ENCODE measurements around the gene ITGB1BP1. TPM values are rescaled to one million over a fixed set of nuclear protein-coding genes. Genes with fewer than 3 reads are reported as not detected.

ITGB1BP1 gene
- total RNA-seq, 1 experiment from 2014 or later, result 153 TPM

- BruUV-seq (replicated peaks), result no TSS peak
- DNase-seq (ENCODE audit: low read depth, low spot score) (no peak), ATAC-seq (no peak)
- in situ Hi-C loops (cut with HindIII; ENCODE audit: low pct_unique_long_range_greater_than_20kb, low sequenced_read_pairs) (no loop called here), intact Hi-C loops (cut with micrococcal nuclease; ENCODE audit: unreplicated experiment) (no loop called here)
- H3K27me3 ChIP-seq (ENCODE audit: control insufficient read depth, insufficient read depth, low read length), result no peaks in the 10 kb centered on the region
- no peak overlapping the region for H3K27ac ChIP-seq (ENCODE audit: low read length)
- H3K9me3 ChIP-seq (ENCODE audit: control insufficient read depth, insufficient read depth, low read depth, low read length), result no peaks in the 10 kb centered on the region
- H3K4me3 ChIP-seq (ENCODE audit: low read depth in 2 of 2, low read length in 2 of 2), result no peak overlapping the region
- no peaks in the 10 kb centered on the region for H3K4me1 ChIP-seq (ENCODE audit: control insufficient read depth, insufficient read depth, low read length)
- ChIA-PET POLR2A (interaction anchor here (0.6 kb wide), 1 partner anchor 111 kb away, joined by 3 read pairs; no protein-coding TSS in a partner anchor), CTCF (no interaction called here)
- peaks cover 19% of the 10 kb centered on the region for H3K36me3 ChIP-seq (ENCODE audit: control insufficient read depth, insufficient read depth, low read length)
- TF ChIP-seq POLR2AphosphoS5 (IDR thresholded peaks at IDR 0.05; ENCODE audit: low read depth, low read length), result no peak
- no peak for TF ChIP-seq SIN3A (IDR thresholded peaks at IDR 0.05; ENCODE audit: borderline replicate concordance, insufficient read depth, low read depth, low read length)
- no peak for TF ChIP-seq TCF7L2 (IDR thresholded peaks at IDR 0.05; ENCODE audit: low read depth, low read length)
These were observed 59.0 kb downstream of the ITGB1BP1 start for GRCh38 chr2:9364373-9364772.

DNA sequence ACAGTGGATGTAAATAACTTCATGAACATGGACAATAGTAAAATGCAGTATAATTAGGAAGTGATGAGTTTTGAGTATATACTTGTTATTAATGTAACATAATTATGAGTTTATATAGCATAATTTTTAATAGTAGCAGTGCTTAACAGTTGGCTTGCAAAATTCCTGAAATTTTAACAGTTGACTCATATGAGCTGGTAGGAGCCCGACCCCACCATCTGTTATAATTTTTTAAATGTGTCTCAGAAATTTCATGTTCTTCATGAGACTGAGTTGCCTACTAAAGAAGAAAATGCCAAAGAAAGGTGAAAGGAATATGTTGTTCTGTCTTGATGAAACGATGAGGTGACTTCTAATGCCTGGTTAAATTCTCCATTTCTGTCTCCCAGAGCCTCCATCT lies 62.6 kb downstream of the ITGB1BP1 start:
- no peaks in the 10 kb centered on the region for H3K9me3 ChIP-seq (ENCODE audit: control insufficient read depth, insufficient read depth, low read depth, low read length)
- in situ Hi-C loops (cut with HindIII; ENCODE audit: low pct_unique_long_range_greater_than_20kb, low sequenced_read_pairs) (no loop called here), intact Hi-C loops (cut with micrococcal nuclease; ENCODE audit: unreplicated experiment) (no loop called here)
- no peaks in the 10 kb centered on the region for H3K4me1 ChIP-seq (ENCODE audit: control insufficient read depth, insufficient read depth, low read length)
- ChIA-PET POLR2A (no interaction called here), CTCF (no interaction called here)
- H3K27ac ChIP-seq (ENCODE audit: low read length), result no peak overlapping the region
- DNase-seq (ENCODE audit: low read depth, low spot score) (no peak), ATAC-seq (no peak)
- peaks cover 39% of the 10 kb centered on the region for H3K36me3 ChIP-seq (ENCODE audit: control insufficient read depth, insufficient read depth, low read length)
- BruUV-seq (replicated peaks), result no TSS peak
- no peak overlapping the region for H3K4me3 ChIP-seq (ENCODE audit: low read depth in 2 of 2, low read length in 2 of 2)
- no peak for TF ChIP-seq TCF7L2 (IDR thresholded peaks at IDR 0.05; ENCODE audit: low read depth, low read length)
- TF ChIP-seq SIN3A (IDR thresholded peaks at IDR 0.05; ENCODE audit: borderline replicate concordance, insufficient read depth, low read depth, low read length), result no peak
- TF ChIP-seq POLR2AphosphoS5 (IDR thresholded peaks at IDR 0.05; ENCODE audit: low read depth, low read length), result no peak
- TF ChIP-seq CTCF (IDR thresholded peaks at IDR 0.05), result no peak
- TF ChIP-seq REST (IDR thresholded peaks at IDR 0.05; ENCODE audit: insufficient read depth in 1 of 2, low read depth in 2 of 2, low read length in 1 of 2), result no peak
- no peaks in the 10 kb centered on the region for H3K27me3 ChIP-seq (ENCODE audit: control insufficient read depth, insufficient read depth, low read length)

GRCh38 chr2:9360110-9360509 lies 63.2 kb downstream of the ITGB1BP1 start:
- H3K4me3 ChIP-seq (ENCODE audit: low read depth in 2 of 2, low read length in 2 of 2), result no peak overlapping the region
- H3K27me3 ChIP-seq (ENCODE audit: control insufficient read depth, insufficient read depth, low read length), result no peaks in the 10 kb centered on the region
- no TSS peak for BruUV-seq (replicated peaks)
- H3K9me3 ChIP-seq (ENCODE audit: control insufficient read depth, insufficient read depth, low read depth, low read length), result no peaks in the 10 kb centered on the region
- intact Hi-C loops (cut with micrococcal nuclease; ENCODE audit: unreplicated experiment), result no loop called here
- H3K36me3 ChIP-seq (ENCODE audit: control insufficient read depth, insufficient read depth, low read length), result peaks cover 44% of the 10 kb centered on the region
- no peak for ATAC-seq
- no peak overlapping the region for H3K27ac ChIP-seq (ENCODE audit: low read length)
- POLR2A ChIA-PET, result no interaction called here
- in situ Hi-C loops (cut with HindIII; ENCODE audit: low pct_unique_long_range_greater_than_20kb, low sequenced_read_pairs), result no loop called here
- CTCF ChIA-PET, result no interaction called here
- TF ChIP-seq REST (IDR thresholded peaks at IDR 0.05; ENCODE audit: insufficient read depth in 1 of 2, low read depth in 2 of 2, low read length in 1 of 2) (no peak), SIN3A (IDR thresholded peaks at IDR 0.05; ENCODE audit: borderline replicate concordance, insufficient read depth, low read depth, low read length) (no peak), TCF7L2 (IDR thresholded peaks at IDR 0.05; ENCODE audit: low read depth, low read length) (no peak), CTCF (IDR thresholded peaks at IDR 0.05) (no peak), POLR2AphosphoS5 (IDR thresholded peaks at IDR 0.05; ENCODE audit: low read depth, low read length) (no peak)
- no peak for DNase-seq (ENCODE audit: low read depth, low spot score)
- no peaks in the 10 kb centered on the region for H3K4me1 ChIP-seq (ENCODE audit: control insufficient read depth, insufficient read depth, low read length)

Data from Panc1 (cell line).